HG02938 (cell line): ENCODE measurements around the gene RIMBP2.
"Not testable (repeated sequence)": the region's sequence is repeated elsewhere in the genome, so short reads cannot be mapped to it uniquely, and the experiment has no call there.

Experiments used
- ATAC-seq: cut with Tn5 transposase; IDR thresholded peaks from one replicate; pipeline ENCODE4 v1.9.1; 2021; ENCODE audit warnings: mild to moderate bottlenecking, moderate library complexity; ENCODE audit not compliant: unreplicated experiment

RIMBP2 gene

DNA sequence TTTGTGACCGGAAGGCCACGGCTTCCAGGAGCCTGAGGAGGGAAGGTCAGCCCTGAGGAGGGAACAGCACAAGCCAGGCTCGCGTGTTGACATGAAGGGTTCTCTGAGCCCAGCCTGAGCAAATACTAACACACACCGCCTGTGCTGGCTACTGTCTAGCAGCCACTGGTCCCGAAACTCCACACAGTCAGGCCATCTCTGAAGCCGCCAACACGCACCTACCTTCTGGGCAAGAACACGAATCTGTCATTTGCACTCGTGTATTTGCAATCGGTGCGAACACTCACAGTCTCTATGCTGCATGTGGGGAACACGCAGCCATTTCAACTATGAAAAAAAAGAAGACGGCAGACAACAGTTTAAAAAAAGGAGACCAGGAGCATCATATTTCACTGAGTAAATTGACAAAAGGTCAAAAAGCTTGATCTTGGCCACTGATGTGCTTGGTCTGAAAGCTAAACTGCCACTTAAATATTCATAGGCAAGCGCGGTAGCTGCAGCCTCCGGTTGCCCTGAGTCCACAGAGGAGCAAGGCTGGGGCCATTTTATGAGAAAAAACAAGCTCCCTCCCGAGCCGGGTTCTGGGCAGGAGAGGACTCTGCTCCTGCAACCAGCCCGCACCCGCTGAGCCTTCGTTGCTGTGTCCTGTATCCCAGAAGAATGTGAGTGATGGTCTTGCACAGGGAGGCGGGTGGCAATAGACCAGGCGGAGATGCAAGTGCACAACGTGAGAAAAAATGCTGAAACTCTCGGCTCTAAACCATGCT is 57.8 kb downstream of the RIMBP2 start:
- ATAC-seq = no peak

DNA sequence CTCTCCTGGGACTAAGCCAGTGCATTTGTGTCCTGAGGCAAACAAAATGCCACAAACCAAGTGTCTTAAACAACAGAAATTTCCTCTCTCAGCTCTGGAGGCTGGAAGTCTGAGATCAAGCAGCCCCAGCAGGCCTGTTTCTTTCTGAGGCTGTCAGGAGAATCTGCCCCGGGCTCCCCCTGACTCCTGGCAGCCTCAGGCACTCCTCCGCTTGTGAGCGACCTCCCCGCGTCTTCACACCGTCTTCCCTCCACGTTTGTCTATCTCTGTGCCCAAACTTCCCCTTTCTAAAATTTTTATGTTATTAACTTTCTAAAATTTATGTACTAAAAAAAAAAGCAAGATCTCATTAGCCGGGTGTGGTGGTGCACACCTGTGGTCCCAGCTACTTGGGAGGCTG is 59.7 kb downstream of the RIMBP2 start:
- ATAC-seq = no peak

DNA sequence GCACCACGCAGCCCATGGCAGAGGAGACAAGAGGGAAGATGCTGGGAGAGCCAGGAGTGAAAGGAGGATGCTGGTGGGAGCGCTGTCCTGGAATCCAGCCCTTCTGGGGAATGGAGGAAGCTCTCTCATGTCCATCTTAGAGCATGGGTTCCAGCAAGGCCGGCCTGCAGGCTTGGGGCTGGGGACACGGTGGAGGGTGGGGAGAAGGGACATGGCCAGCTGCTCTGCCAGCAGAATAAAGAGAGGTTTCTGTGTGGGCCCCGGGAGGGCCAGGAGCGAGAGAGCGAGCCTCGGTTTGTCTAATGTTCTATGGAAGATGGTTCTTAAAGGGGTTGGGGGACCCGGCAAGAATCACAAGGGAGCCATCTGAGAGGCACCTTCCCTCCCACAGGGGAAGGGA is 60.2 kb downstream of the RIMBP2 start:
- ATAC-seq = no peak

DNA sequence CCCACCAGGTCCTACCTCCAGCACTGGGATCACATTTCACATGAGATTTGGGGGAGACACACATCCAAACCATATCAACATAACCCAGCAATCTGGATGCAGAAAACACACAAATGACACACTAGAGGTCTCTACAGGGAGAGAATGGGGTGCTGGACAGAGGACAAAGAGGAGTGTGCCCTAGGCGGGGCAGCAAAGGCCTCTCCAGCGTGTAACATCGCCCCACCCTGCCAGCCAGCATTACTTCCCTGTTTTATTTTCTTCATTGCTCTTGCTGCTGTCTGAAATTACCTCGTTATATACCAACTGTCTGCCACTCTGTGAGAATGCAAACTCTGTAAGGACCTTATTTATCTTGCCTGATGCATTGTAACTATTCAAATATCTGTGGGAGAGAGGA is 61.1 kb downstream of the RIMBP2 start:
- ATAC-seq = no peak

GRCh38 chr12:130651188-130651959 is 64.7 kb downstream of the RIMBP2 start:
- no peak for ATAC-seq

DNA sequence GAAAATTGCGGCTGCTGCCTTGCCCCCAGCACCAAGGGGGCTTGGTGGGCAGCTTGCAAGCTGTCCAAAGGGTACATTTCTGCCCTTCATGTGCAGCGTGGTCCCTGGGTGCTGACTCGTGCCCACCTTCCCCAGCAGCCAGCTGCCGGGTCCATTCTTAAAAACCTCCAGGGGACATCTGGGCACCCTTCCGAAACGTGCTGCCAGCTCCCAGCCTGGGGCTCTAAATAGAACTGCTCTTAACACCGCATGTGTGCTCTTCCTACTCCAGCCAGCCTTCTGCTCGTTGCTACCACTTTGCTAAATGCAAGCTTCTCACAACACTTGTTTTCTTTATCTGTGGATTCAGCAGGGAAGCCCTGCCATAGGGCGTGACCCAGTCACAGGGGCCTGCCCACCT is 66.0 kb downstream of the RIMBP2 start:
- ATAC-seq = no peak

GRCh38 chr12:130649101-130650045 is 66.7 kb downstream of the RIMBP2 start:
- no peak for ATAC-seq

GRCh38 chr12:130647814-130648213 is 68.3 kb downstream of the RIMBP2 start:
- no peak for ATAC-seq

DNA sequence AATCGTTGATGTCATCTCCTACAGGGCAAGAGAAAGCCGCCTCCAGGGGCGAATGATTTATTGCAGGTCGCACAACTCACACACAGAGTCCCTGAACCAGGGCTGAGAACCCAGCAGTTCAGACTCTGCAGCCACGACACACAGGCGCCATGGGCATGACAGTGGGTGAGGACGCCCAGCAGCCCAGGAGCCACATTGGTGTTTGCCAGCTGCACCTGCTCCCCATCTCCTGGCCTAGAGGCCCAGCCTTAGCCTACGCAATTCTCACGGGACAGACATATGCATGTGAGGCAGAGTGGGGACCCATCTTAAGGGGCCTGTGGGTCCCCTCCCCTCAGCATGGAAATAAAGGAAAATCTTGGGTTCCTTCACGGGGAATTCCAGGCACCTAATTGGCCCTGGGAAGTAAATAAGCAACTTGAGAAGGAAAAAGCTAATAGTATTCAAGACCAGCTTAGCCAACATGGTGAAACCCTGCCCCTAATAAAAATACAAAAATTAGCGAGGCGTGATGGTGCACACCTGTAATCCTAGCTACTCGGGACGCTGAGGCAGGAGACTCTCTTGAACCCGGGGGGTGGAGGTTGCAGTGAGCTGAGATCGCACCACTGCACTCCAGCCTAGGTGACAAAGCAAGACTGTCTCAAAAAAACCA is 69.3 kb downstream of the RIMBP2 start:
- ATAC-seq = no peak

GRCh38 chr12:130646191-130646590 is 69.9 kb downstream of the RIMBP2 start:
- not testable (repeated sequence) for ATAC-seq

DNA sequence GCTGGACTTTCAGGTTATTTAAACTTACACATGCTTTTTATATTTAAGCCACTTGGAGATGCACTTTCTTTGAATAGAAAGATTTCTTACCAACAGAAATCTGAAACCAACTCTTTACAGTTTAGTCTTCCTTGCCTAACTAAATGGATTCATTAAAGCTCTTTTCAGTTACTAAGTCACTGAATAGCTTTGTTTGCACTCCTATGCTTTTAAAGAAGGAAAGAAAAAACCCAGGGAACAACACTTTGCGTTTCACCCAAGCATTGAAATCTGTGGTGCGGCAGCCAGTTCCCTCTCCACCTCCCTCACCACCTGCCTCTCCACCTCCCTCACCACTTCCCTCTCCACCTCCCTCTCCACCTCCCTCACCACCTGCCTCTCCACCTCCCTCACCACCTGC is 70.3 kb downstream of the RIMBP2 start:
- ATAC-seq = no peak

DNA sequence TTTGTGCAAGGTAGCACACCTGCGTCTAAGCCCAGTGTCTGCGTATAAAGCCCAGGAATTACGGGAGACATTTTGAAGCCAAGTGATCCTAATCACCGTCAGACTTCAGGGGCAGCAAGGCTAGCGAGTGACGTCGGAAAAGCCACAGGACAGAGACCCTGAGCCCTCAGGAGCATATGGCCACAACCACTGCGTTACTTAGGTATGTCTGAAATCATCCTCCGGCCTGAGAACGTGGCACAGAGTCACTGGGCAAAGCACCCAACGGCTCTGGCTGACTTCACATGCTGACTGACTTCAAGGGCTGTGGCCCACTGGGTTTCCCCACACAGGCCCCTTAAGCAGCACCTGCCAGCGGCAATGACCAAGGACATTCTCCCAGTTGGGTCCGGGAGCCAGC is 71.5 kb downstream of the RIMBP2 start:
- ATAC-seq = no peak

DNA sequence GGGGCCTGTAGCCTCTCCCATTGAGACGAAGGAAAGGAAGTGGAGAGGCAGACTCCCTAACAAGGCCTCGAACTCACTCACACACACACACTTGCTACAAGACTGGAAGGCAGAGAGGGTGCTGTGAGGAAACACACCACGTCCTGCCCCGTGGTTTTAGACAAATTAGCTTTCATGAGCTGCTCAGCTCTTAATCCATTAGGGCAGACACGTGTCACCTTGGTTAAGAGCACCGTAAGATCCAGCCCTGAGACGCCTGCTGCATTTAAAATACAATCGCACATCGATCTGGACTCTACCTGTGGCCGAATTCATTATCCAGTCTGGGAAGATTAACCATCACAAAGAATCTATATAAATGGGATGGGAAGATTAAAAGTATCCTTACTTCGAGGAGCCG is 72.0 kb downstream of the RIMBP2 start:
- no peak for ATAC-seq

- no peak for ATAC-seq
Observed at GRCh38 chr12:130642856-130643255, 73.2 kb downstream of the RIMBP2 start.

- ATAC-seq = no peak
Observed at GRCh38 chr12:130641533-130642184, 74.4 kb downstream of the RIMBP2 start.

DNA sequence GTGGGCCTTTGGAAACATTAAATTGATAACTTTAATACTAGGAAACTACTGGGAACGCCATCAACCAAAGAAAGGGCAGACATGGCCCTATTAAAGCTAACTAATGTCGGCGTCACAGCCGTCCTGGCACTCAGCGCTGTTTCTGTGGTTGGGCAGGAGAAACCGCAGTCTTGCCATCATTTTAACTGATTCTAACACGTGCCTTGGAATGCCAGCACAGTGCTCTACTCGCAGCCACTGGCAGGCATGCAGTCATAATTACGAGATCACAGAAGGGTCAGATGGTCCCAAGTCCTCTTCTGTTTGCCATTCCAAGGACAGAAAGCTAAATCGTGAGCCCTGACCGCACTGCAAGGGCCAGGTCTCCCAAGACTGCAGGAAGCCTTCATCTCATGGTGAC is 75.2 kb downstream of the RIMBP2 start:
- ATAC-seq = no peak

- no peak for ATAC-seq
Observed at GRCh38 chr12:130640496-130640895, 75.6 kb downstream of the RIMBP2 start.

DNA sequence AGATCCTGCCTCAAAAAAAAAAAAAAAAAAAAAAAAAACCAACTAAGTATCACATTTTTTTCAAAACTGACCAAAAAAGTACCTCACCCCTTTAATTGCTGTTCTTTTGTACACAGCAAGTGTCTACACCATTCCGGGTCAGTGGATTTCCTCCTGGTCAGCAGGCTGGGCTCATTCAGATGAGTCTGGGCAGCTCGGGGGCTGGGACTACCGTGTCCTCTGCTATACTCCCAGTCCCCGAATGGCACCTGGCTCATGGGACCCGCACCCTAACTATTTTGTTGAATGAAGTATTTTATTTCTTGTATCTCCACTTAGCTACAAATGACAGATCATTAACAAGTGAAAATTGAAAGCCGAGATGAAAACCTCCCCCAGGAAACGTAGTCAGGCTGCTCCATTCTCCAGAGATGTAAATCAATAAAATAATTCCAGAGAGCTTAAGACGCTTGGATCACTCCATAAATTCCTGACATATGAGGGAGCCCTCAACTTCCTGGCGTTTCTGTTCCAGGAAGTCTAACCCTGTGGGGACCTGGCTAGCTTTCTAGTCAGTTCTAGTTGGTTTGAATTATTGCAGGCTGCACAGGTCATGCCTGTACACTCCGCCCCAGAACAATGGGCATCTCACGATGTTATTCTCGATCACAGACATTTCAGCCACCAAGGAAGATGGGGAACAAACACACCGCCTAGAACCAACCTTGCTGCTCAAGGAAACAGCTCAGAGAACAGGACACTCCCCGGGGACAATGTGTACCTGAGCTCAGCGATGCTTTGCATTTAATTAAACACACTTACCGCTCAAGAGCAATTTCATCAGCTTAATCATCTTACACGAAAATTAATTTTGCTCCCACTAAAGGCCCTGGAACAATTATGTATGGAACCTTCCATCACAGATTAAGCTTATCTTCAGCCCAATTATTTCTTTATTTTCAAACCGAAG is 76.3 kb downstream of the RIMBP2 start:
- ATAC-seq = no peak

DNA sequence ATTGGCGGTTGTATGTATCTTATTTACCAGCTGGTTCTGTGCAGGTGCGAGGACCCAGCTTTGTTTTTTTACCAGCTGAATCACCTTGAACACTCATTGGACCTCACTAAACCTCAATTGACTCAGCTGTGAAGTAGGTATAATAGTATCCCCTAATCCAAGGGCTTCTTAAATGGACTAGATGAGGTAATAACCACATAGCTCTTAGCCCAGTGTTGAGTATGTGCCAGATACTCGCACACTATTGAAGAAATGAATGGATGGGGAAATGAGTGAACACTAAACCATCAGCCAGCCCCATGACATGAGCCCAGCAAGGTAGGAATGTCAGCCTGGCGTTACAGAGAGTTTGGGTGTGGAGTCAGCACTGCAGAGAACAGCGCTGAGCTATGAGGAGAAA is 79.7 kb downstream of the RIMBP2 start:
- ATAC-seq = no peak
